ENCODE data around the gene CYP27C1. TPM values are rescaled to one million over a fixed set of nuclear protein-coding genes. Genes with fewer than 3 reads are reported as not detected.

CYP27C1 gene
- total and polyA plus RNA-seq, 9 of the 15 experiments (the other 6 are each of a cell fraction or from before 2014, with no cell fraction given), result not detected

DNA sequence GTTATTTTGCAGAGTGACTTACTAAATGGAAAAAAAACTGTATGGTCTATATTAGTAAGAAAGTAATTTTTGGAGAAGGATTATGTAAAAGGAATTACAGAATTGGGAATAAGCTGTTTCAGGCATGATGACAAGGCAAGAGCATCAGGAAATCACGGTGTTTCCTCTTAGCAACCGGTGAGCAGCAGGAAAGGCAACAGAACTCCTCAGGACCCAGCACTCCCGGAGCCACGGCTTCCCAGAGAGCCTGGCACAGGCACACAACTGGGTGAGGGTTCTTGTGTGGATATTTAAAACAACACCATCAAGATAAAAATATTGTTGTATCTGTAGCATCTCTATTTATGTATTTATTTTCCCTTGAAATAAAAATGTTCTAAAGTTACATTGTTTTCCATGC, 34.4 kb downstream of the CYP27C1 start (continued):
- no peak for TF ChIP-seq FOSL1 (tag; conservative IDR thresholded peaks at IDR 0.05)
- TF ChIP-seq HINFP (tag; conservative IDR thresholded peaks at IDR 0.05; ENCODE audit: low read depth), result no peak
- TF ChIP-seq SNIP1 (IDR thresholded peaks at IDR 0.05; ENCODE audit: low read depth), result no peak
- TF ChIP-seq OTX1 (CRISPR knock-in tag; IDR thresholded peaks at IDR 0.05), result no peak
- TF ChIP-seq TFAM (CRISPR knock-in tag; conservative IDR thresholded peaks at IDR 0.05), result no peak

DNA sequence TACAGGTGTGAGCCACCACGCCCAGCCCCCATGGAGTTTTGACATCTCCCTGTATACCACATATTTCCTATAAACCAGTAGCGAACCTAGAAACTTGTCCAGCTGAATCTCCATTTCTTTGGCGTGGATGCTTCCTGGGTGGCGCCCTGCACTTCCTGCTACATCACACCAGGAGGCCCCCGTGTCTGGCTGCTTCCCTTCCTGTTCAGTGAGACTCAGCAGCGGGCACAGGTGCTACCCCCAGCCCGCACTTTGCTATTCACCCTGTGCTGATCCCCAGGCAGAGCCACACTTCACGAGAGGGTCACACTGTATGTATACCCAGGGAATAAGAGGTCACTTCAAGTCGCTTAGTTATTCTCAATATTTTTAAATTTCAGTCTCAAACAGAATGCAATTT, 35.0 kb downstream of the CYP27C1 start:
- H3K4me3 ChIP-seq, result no peak overlapping the region
- H4K20me1 ChIP-seq (replicated peaks; ENCODE audit: control insufficient read depth, insufficient read depth, low read length), result no peaks in the 10 kb centered on the region
- no peaks in the 10 kb centered on the region for H3K79me2 ChIP-seq (ENCODE audit: control insufficient read depth, insufficient read depth, low read length)
- WGBS (ENCODE audit: insufficient coverage, low coverage, missing lambda C conversion rate), result 0% methylated on average over 9 of the region's 9 CpGs
- H2AFZ ChIP-seq (ENCODE audit: low read depth, low read length), result peak overlapping the region; percentile 70
- peak in 2 of 4 experiments; percentile 33 to 51 for DNase-seq (ENCODE audit: extremely low read depth in 1 of 4, low spot score in 3 of 4)
- TF ChIP-seq ETV1 (tag; conservative IDR thresholded peaks at IDR 0.05; ENCODE audit: low read depth) (peak; percentile 35; the same call in 1 of the 2 replicates), RAD21 (CRISPR knock-in tag; conservative IDR thresholded peaks at IDR 0.05 in 1 of 2, IDR thresholded peaks at IDR 0.05 in 1 of 2) (peak in 1 of 2 experiments; percentile 23; a peak in 2 of 4 replicates), SMC3 (conservative IDR thresholded peaks at IDR 0.05; ENCODE audit: insufficient read depth, low read depth, low read length) (0 out of 2 replicates have a peak, but pooled peaks have one; percentile 8)
- TF ChIP-seq, protein P1, sequence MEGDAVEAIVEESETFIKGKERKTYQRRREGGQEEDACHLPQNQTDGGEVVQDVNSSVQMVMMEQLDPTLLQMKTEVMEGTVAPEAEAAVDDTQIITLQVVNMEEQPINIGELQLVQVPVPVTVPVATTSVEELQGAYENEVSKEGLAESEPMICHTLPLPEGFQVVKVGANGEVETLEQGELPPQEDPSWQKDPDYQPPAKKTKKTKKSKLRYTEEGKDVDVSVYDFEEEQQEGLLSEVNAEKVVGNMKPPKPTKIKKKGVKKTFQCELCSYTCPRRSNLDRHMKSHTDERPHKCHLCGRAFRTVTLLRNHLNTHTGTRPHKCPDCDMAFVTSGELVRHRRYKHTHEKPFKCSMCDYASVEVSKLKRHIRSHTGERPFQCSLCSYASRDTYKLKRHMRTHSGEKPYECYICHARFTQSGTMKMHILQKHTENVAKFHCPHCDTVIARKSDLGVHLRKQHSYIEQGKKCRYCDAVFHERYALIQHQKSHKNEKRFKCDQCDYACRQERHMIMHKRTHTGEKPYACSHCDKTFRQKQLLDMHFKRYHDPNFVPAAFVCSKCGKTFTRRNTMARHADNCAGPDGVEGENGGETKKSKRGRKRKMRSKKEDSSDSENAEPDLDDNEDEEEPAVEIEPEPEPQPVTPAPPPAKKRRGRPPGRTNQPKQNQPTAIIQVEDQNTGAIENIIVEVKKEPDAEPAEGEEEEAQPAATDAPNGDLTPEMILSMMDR (IDR thresholded peaks at IDR 0.05 in 2 of 3, conservative IDR thresholded peaks at IDR 0.05 in 1 of 3; ENCODE audit: insufficient read depth in 2 of 3, low read depth in 1 of 3, low read length in 3 of 3), result peak; percentile 28 to 52 (median 44); a peak in 5 of 6 replicates
- TF ChIP-seq, protein P2, sequence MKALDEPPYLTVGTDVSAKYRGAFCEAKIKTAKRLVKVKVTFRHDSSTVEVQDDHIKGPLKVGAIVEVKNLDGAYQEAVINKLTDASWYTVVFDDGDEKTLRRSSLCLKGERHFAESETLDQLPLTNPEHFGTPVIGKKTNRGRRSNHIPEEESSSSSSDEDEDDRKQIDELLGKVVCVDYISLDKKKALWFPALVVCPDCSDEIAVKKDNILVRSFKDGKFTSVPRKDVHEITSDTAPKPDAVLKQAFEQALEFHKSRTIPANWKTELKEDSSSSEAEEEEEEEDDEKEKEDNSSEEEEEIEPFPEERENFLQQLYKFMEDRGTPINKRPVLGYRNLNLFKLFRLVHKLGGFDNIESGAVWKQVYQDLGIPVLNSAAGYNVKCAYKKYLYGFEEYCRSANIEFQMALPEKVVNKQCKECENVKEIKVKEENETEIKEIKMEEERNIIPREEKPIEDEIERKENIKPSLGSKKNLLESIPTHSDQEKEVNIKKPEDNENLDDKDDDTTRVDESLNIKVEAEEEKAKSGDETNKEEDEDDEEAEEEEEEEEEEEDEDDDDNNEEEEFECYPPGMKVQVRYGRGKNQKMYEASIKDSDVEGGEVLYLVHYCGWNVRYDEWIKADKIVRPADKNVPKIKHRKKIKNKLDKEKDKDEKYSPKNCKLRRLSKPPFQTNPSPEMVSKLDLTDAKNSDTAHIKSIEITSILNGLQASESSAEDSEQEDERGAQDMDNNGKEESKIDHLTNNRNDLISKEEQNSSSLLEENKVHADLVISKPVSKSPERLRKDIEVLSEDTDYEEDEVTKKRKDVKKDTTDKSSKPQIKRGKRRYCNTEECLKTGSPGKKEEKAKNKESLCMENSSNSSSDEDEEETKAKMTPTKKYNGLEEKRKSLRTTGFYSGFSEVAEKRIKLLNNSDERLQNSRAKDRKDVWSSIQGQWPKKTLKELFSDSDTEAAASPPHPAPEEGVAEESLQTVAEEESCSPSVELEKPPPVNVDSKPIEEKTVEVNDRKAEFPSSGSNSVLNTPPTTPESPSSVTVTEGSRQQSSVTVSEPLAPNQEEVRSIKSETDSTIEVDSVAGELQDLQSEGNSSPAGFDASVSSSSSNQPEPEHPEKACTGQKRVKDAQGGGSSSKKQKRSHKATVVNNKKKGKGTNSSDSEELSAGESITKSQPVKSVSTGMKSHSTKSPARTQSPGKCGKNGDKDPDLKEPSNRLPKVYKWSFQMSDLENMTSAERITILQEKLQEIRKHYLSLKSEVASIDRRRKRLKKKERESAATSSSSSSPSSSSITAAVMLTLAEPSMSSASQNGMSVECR (CRISPR knock-in tag; IDR thresholded peaks at IDR 0.05), result no peak
- intact Hi-C loops (cut with micrococcal nuclease), result no loop called here
- no peak overlapping the region for H3K9ac ChIP-seq (ENCODE audit: insufficient read depth in 1 of 2, low read depth in 2 of 2, low read length in 2 of 2)
- in situ Hi-C loops (cut with MboI), result no loop called here
- ATAC-seq, result peak; percentile 89
- POLR2A ChIA-PET, result no interaction called here
- no peak overlapping the region for H3K4me2 ChIP-seq (ENCODE audit: insufficient read depth, low read length)
- peaks cover 21 to 49% of the 10 kb centered on the region in 2 experiments; a peak in 3 of 5 replicates for H3K27me3 ChIP-seq (ENCODE audit: control insufficient read depth in 2 of 2, insufficient read depth in 2 of 2, low read length in 2 of 2)
- no peaks in the 10 kb centered on the region for H3K4me1 ChIP-seq (replicated peaks in 1 of 2; ENCODE audit: control insufficient read depth in 2 of 2, insufficient read depth in 2 of 2, low read length in 2 of 2)
- CTCF ChIA-PET (ENCODE audit: low intra/inter-chr PET ratio), result no interaction called here
- no peak overlapping the region for H3K27ac ChIP-seq (ENCODE audit: extremely low read depth, low read depth, low read length)
- no TSS peak for BruUV-seq (replicated peaks)
- no peaks in the 10 kb centered on the region for H3K9me3 ChIP-seq (replicated peaks; ENCODE audit: control insufficient read depth, insufficient read depth, low read depth, low read length)
- H3K36me3 ChIP-seq (ENCODE audit: control insufficient read depth, insufficient read depth, low read length), result no peaks in the 10 kb centered on the region
- no peak for FAIRE-seq
- no peaks in the 10 kb centered on the region for H3K9me1 ChIP-seq (ENCODE audit: control insufficient read depth, insufficient read depth, low read length)
